Nephron progenitor cell (in vitro differentiated cells): ENCODE results near the gene LHB.
"Not testable (repeated sequence)": the region's sequence is repeated elsewhere in the genome, so short reads cannot be mapped to it uniquely, and the experiment has no call there.

Source experiments
- DNase-seq: peaks from one replicate; pipeline ENCODE4 v3.0.0; 2021
- H3K27ac Mint-ChIP-seq: 2 replicates; pipeline ENCODE4 v1.8.0; 2021; ENCODE audit warnings: mild to moderate bottlenecking, moderate library complexity, mixed read lengths
- H3K27me3 Mint-ChIP-seq: 2 replicates; pipeline ENCODE4 v1.8.0; 2021; ENCODE audit warnings: mild to moderate bottlenecking, low read depth, mixed read lengths; ENCODE audit not compliant: poor library complexity
- H3K36me3 Mint-ChIP-seq: 2 replicates; pipeline ENCODE4 v1.8.0; 2021; ENCODE audit warnings: low read depth, mixed read lengths
- H3K4me1 Mint-ChIP-seq: 2 replicates; pipeline ENCODE4 v1.8.0; 2021; ENCODE audit warnings: mixed read lengths
- H3K4me3 Mint-ChIP-seq: 2 replicates; pipeline ENCODE4 v1.8.0; 2021; ENCODE audit warnings: mild to moderate bottlenecking, moderate library complexity, mixed read lengths
- H3K9me3 Mint-ChIP-seq: 2 replicates; pipeline ENCODE4 v1.8.0; 2021; ENCODE audit warnings: mild to moderate bottlenecking, moderate library complexity, mixed read lengths
- CTCF ChIP-seq: fragments of 200-600 bp; sonication (generic); IDR thresholded peaks from 2 replicates; pipeline ENCODE4 v1.5.0; 2021; ENCODE audit warnings: antibody characterized with exemption

Gene LHB

DNA sequence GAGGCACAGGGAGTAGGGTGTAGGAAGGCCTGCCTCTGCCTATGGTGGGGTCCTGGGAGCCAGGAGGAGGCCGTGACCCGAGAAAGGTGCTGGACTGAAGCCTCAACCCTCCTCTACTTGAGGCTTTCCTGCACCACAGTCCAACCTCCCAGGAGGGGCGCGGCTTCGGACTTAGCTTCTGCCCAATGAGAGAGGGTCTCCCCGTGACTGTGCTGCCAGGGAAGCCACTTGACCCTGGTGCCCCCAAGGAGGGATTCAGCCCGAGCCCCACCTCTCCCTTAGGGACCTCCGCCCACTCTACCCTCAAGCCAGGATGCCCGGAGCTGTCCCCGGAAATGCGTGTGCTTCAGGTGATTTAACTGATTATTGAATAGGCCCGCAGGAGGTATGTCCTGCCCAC is 32.1 kb upstream of the LHB start, which contains the start of gene CGB8:
TSS of gene CGB8 (minus strand) at position 101 of the 400 bp plus-strand sequence. CDS start 372 bp downstream, outside the sequence.
- Mint-ChIP-seq H3K27ac (peak within 1 kb of the TSS; percentile 55), H3K27me3 (peaks cover 18% of the 10 kb centered on the region)
- not testable (repeated sequence) for H3K4me1 Mint-ChIP-seq, DNase-seq, H3K36me3 Mint-ChIP-seq, H3K9me3 Mint-ChIP-seq, H3K4me3 Mint-ChIP-seq

- not testable (repeated sequence) for H3K4me3 Mint-ChIP-seq, H3K9me3 Mint-ChIP-seq, H3K36me3 Mint-ChIP-seq, H3K27ac Mint-ChIP-seq, DNase-seq, H3K4me1 Mint-ChIP-seq, H3K27me3 Mint-ChIP-seq
Observed at GRCh38 chr19:49043548-49043947, 26.7 kb upstream of the LHB start, which contains the start of gene CGB5. CGB5 (plus strand) TSS chr19:49043848; CDS start chr19:49044210, 362 bp downstream.

- H3K4me3 Mint-ChIP-seq, H3K4me1 Mint-ChIP-seq, H3K9me3 Mint-ChIP-seq, H3K27ac Mint-ChIP-seq, H3K36me3 Mint-ChIP-seq, H3K27me3 Mint-ChIP-seq, DNase-seq: not testable (repeated sequence)
Observed at GRCh38 chr19:49042666-49043065, 25.8 kb upstream of the LHB start.

GRCh38 chr19:49042177-49042576 is 25.3 kb upstream of the LHB start:
- no peak for TF ChIP-seq CTCF
- DNase-seq: no peak
- H3K27me3 Mint-ChIP-seq: peaks cover 7% of the 10 kb centered on the region
- H3K27ac Mint-ChIP-seq: no peak overlapping the region
- H3K4me3 Mint-ChIP-seq: no peak overlapping the region
- H3K36me3 Mint-ChIP-seq: no peaks in the 10 kb centered on the region
- H3K9me3 Mint-ChIP-seq: no peaks in the 10 kb centered on the region
- H3K4me1 Mint-ChIP-seq: peaks cover 5% of the 10 kb centered on the region

- not testable (repeated sequence) for H3K4me3 Mint-ChIP-seq, H3K27ac Mint-ChIP-seq, H3K36me3 Mint-ChIP-seq, H3K9me3 Mint-ChIP-seq, H3K27me3 Mint-ChIP-seq, DNase-seq, H3K4me1 Mint-ChIP-seq
Observed at GRCh38 chr19:49039736-49040135, 22.8 kb upstream of the LHB start.

DNA sequence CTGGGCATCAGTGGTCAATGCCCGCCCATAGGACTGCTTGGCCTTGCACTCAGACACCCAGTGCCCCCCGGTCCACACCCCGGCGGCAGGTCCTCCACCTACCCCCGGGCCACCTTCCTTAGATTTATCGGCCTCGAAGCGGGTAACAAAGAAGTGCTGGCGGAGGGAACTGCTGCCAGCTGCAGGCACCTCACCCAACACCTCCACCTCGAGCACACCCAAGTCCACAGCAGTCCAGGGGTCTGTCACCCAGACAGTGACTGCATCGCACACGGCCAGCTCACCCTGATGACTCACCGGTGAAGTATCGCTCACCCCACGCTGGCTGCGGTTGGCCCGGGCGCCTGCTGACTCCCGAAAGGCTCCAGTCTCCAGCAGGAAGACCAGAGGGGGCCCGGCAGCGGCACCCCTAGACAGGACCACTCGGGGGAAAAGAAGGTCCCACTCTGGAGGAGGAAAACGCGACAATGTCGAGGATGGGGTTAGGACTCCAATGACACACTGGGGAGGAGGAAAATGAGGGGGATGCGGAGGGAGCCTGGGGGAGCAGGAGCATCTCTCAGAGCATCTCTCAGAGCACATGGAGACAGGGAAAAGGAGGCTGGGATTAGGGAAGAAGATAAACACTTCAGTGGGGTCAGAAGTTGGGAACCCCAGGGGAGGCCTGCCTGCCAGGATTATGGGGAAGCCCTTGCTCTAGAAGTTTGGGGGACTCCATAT is 21.8 kb upstream of the LHB start:
- not testable (repeated sequence) for H3K4me3 Mint-ChIP-seq, H3K9me3 Mint-ChIP-seq, DNase-seq, H3K4me1 Mint-ChIP-seq, H3K27ac Mint-ChIP-seq, H3K36me3 Mint-ChIP-seq
- peaks cover 13% of the 10 kb centered on the region for H3K27me3 Mint-ChIP-seq

DNA sequence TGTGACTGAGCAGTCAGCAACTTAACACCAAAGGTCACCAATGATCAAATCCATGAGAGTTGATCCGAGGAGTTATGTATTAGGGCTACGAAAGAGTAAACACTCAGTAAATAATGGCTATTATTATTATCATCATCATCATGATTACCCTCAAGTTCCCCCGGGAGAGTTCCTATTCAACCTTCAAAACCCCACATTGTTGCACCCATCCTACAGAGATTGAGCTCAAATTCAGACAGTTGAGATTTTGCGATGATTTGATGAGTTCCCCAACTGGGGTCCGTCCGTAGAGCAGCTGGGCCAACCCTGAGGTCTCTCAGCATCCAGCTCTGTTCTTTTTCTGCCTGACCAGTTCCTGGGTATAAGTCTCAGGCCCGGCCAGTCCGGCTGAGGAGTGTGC is 21.2 kb upstream of the LHB start:
- not testable (repeated sequence) for DNase-seq, H3K27ac Mint-ChIP-seq, H3K4me3 Mint-ChIP-seq, H3K9me3 Mint-ChIP-seq, H3K36me3 Mint-ChIP-seq, H3K4me1 Mint-ChIP-seq
- peaks cover 13% of the 10 kb centered on the region for H3K27me3 Mint-ChIP-seq

DNA sequence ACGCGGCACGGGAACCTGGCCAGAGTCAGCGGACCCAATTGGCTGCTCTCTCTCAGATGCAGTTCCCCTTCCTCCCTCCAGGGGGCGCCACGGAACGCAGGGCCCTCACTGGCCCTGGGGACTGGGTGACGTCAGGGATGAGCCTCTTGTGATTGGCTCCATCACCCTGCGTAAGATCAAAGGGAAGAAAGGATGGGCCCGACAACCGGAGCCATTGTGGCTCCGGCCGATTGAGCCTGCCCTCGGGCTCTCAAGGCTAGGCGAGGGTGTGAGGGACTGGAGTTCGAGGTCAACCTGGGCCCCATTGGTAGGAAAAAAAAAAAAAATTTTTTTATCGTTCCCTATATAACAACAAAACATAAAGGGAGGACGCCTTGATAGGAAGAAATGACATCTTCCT is 19.9 kb upstream of the LHB start, which contains the start of gene CGB1:
TSS of gene CGB1 (minus strand) at position 81 of the 400 bp plus-strand sequence. CDS start 184 bp downstream, outside the sequence.
- not testable (repeated sequence) for H3K4me1 Mint-ChIP-seq, H3K9me3 Mint-ChIP-seq, H3K4me3 Mint-ChIP-seq, H3K36me3 Mint-ChIP-seq, DNase-seq, H3K27ac Mint-ChIP-seq
- TF ChIP-seq CTCF: peak; percentile 30
- peaks cover 15% of the 10 kb centered on the region for H3K27me3 Mint-ChIP-seq

DNA sequence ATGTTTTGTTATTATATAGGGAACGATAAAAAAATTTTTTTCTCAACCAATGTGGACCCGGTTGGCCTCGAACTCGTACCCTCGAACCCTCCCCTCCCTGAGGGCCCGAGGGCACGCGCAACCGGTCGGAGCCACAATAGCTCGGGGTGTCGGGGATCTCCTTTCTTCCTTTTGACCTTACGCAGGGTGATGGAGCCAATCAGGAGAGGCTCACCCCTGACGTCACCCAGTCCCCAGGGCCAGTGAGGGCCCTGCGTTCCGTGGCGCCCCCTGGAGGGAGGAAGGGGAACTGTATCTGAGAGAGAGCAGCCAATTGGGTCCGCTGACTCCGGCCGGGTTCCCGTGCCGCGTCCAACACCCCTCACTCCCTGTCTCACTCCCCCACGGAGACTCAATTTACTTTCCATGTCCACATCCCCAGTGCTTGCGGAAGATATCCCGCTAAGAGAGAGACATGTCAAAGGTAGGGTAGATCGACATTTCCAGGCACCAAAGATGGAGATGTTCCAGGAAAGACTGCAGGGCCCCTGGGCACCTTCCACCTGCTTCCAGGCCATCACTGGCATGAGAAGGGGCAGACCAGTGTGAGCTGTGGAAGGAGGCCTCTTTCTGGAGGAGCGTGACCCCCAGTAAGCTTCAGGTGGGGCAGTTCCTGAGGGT is 14.9 kb upstream of the LHB start, which contains the start of gene CGB2:
TSS of gene CGB2 (plus strand) at position 249 of the 660 bp plus-strand sequence. CDS start at position 455, 206 bp downstream.
- H3K27ac Mint-ChIP-seq, H3K4me1 Mint-ChIP-seq, H3K9me3 Mint-ChIP-seq, H3K4me3 Mint-ChIP-seq, H3K36me3 Mint-ChIP-seq: not testable (repeated sequence)
- peak; percentile 45 for TF ChIP-seq CTCF
- peak; percentile 34 for DNase-seq
- peaks cover 33% of the 10 kb centered on the region for H3K27me3 Mint-ChIP-seq

DNA sequence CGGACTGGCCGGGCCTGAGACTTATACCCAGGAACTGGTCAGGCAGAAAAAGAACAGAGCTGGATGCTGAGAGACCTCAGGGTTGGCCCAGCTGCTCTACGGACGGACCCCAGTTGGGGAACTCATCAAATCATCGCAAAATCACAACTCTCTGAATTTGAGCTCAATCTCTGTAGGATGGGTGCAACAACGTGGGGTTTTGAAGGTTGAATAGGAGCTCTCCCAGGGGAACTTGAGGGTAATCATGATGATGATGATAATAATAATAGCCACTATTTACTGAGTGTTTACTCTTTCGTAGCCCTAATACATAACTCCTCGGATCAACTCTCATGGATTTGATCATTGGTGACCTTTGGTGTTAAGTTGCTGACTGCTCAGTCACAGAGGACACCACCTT is 13.4 kb upstream of the LHB start:
- not testable (repeated sequence) for H3K4me1 Mint-ChIP-seq, H3K27ac Mint-ChIP-seq, H3K4me3 Mint-ChIP-seq, H3K36me3 Mint-ChIP-seq, DNase-seq, H3K9me3 Mint-ChIP-seq
- H3K27me3 Mint-ChIP-seq: peaks cover 33% of the 10 kb centered on the region

DNA sequence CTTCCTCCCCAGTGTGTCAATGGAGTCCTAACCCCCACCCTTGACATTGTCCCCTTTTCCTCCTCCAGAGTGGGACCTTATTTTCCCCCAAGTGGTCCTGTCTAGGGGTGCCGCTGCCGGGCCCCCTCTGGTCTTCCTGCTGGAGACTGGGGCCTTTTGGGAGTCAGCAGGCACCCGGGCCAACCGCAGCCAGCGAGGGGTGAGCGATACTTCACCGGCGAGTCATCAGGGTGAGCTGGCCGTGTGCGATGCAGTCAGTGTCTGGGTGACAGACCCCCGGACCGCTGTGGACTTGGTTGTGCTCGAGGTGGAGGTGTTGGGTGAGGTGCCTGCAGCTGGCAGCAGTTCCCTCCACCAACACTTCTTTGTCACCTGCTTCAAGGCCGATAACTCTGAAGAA is 12.9 kb upstream of the LHB start:
- DNase-seq, H3K4me3 Mint-ChIP-seq, H3K4me1 Mint-ChIP-seq, H3K27ac Mint-ChIP-seq, H3K9me3 Mint-ChIP-seq, H3K36me3 Mint-ChIP-seq: not testable (repeated sequence)
- H3K27me3 Mint-ChIP-seq: peaks cover 33% of the 10 kb centered on the region
